Breast epithelium (tissue), 4 donors: Measurements from ENCODE around the gene TMEM132D. TPM values are rescaled to one million over a fixed set of nuclear protein-coding genes. Genes with fewer than 3 reads are reported as not detected.

Source experiments
- DNase-seq, 2 donors: peaks; one replicate each; pipeline ENCODE4 v3.0.0-alpha.2; 2019; ENCODE audit warnings: low spot score in 2 of 2
- H3K27ac ChIP-seq, 2 donors: fragments of 200-600 bp; sonication (generic) in 1 of 2; one replicate each; pipeline ENCODE4 v1.5.1; 2016 to 2019; ENCODE audit warnings: mild to moderate bottlenecking in 1 of 2
- H3K27me3 ChIP-seq, 2 donors: fragments of 200-600 bp; sonication (generic) in 1 of 2; one replicate each; pipeline versions ENCODE4 v1.5.1 to v1.6.0; 2017 to 2019; ENCODE audit warnings: control low read depth in 1 of 2, mild to moderate bottlenecking in 1 of 2
- H3K36me3 ChIP-seq: fragments of 200-600 bp; one replicate; pipeline ENCODE4 v1.5.1; 2019
- H3K4me1 ChIP-seq, 2 donors: fragments of 200-600 bp; sonication (generic); one replicate each; pipeline ENCODE4 v1.5.1; 2016 to 2019; ENCODE audit warnings: control low read depth in 1 of 2
- H3K4me3 ChIP-seq, 3 donors: fragments of 200-600 bp; sonication (generic); 1 replicate in 2 of 3; 2 replicates in 1 of 3; pipeline ENCODE4 v1.5.1; 2016 to 2019; ENCODE audit warnings: mild to moderate bottlenecking in 3 of 3, moderate library complexity in 2 of 3
- H3K9me3 ChIP-seq, 2 donors: fragments of 200-600 bp; sonication (generic) in 1 of 2; one replicate each; pipeline ENCODE4 v1.5.1; 2016 to 2019; ENCODE audit warnings: control low read depth in 1 of 2
- POLR2A ChIP-seq: fragments of 450-650 bp; IDR thresholded peaks from one replicate; pipeline ENCODE4 v1.6.1; 2016; ENCODE audit warnings: antibody characterized with exemption, mild to moderate bottlenecking, moderate library complexity
- POLR2AphosphoS5 ChIP-seq, 3 donors: sonication (generic); formaldehyde crosslinking; IDR thresholded peaks; one replicate each; pipeline ENCODE4 v1.6.1; 2017; ENCODE audit warnings: antibody characterized with exemption in 3 of 3
- intact Hi-C: fragments of 100-400 bp; cut with DNase I; formaldehyde crosslinking; loops from one replicate; pipeline ENCODE4 v1.15.1; 2023; ENCODE audit warnings: low total_unique reads
- total RNA-seq, 3 donors: library from RNA; depleted of rRNA; stranded (reverse); fragments of >200 nt; gene quantifications; one replicate each; pipeline ENCODE4 v1.1.0, GENCODE V29; 2016
- TF ChIP-seq, protein P1 (sequence below), 3 donors: fragments of 450-650 bp; IDR thresholded peaks; one replicate each; pipeline ENCODE4 v1.5.1; 2016 to 2017; ENCODE audit warnings: antibody characterized with exemption in 3 of 3, mild to moderate bottlenecking in 3 of 3, moderate library complexity in 3 of 3

TMEM132D gene
- total RNA-seq, 3 donors from 2014 or later: not detected

DNA sequence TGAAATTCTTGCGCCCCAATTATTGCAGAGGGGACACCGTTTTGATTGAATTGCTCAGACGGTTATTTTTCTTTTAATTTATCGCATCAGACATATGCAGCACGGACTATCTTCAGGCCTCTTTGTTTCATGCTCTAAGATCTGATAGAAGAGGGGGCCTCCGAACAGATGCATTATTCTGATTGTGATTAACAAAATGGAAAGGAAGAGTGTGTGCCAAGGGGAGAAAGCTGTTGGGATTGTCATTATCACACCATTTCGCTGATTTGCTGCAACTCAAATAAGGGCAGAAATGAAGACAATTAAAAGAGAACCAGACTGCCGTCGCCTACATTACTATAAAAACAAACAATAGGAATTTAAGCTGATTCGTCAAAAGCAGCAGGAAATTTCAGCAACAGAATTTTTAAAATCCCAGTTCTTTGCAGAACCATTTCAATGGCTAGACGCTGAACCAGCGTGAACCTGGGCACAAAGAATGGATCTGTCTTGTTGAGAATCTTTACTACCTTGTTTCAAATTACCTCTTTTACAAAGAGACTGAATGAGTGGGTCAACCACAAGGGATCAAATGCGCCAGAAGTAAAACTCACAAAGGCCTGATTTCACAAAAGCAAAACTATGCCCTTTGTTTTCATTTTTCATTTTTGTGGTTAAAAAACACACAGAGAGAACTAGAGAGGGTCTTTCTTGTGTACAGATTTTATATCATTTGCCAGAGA lies 30.6 kb downstream of the TMEM132D start:
- Histone ChIP-seq H3K9me3 (peaks cover 0 to 8% of the 10 kb centered on the region in 2 donors), H3K27me3 (no peaks in the 10 kb centered on the region), H3K36me3 (no peaks in the 10 kb centered on the region), H3K4me1 (no peaks in the 10 kb centered on the region), H3K27ac (no peak overlapping the region), H3K4me3 (no peak overlapping the region)
- no peak for DNase-seq
- intact Hi-C loops: no loop called here
- TF ChIP-seq, protein P1, sequence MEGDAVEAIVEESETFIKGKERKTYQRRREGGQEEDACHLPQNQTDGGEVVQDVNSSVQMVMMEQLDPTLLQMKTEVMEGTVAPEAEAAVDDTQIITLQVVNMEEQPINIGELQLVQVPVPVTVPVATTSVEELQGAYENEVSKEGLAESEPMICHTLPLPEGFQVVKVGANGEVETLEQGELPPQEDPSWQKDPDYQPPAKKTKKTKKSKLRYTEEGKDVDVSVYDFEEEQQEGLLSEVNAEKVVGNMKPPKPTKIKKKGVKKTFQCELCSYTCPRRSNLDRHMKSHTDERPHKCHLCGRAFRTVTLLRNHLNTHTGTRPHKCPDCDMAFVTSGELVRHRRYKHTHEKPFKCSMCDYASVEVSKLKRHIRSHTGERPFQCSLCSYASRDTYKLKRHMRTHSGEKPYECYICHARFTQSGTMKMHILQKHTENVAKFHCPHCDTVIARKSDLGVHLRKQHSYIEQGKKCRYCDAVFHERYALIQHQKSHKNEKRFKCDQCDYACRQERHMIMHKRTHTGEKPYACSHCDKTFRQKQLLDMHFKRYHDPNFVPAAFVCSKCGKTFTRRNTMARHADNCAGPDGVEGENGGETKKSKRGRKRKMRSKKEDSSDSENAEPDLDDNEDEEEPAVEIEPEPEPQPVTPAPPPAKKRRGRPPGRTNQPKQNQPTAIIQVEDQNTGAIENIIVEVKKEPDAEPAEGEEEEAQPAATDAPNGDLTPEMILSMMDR (IDR thresholded peaks at IDR 0.05): no peak
- TF ChIP-seq POLR2A: no peak
- no peak for TF ChIP-seq POLR2AphosphoS5 (IDR thresholded peaks at IDR 0.05)

DNA sequence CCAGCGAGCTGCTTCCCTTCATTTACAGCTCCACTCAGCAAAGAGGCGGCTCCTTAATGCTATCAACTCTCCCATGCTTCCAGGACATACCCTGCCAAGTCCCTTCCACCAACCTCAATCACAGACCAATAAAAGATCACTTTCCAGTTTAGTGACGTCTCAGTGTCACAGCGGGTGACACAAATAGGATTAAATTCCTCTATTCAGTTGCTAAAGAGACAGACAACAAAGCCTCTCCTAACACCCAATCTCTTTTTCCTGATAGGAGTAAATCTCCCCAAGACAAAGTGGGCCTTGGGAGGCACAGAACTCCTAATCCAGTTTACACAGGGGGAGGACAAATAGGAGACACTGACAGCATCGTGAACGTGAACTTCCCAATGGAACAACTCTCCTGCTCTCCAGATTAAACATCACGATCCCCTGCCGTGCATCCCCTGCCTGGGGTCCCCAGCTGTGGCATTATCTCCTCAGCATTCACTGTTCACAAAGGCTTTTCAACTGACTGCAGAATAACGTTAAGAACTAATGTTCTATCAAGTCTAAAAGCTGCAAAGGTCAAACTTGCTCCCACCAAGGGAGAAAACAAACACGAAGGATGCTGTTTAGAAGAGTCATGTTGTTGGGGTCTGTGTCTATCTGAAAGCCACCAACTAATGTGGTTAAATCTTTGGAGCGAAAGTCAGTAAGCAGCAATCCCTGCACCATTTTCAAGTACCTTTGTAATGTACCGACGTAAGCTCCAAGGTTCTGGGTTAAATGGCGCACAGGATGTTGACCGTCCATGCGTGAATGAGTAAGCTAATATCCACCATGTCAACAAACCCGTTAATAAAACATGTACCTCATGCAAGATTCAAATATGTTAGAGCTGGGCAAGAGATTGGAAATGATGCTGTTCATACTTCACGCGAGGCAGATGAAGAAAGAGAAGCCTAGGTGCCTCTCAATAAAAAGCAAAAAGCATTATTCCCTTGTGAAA lies 31.5 kb downstream of the TMEM132D start:
- Histone ChIP-seq H3K27me3 (no peaks in the 10 kb centered on the region), H3K27ac (no peak overlapping the region), H3K4me1 (no peaks in the 10 kb centered on the region), H3K9me3 (peaks cover 0 to 14% of the 10 kb centered on the region in 2 donors), H3K36me3 (no peaks in the 10 kb centered on the region), H3K4me3 (no peak overlapping the region)
- intact Hi-C loops: no loop called here
- TF ChIP-seq, protein P1 (IDR thresholded peaks at IDR 0.05): no peak
- TF ChIP-seq POLR2AphosphoS5 (IDR thresholded peaks at IDR 0.05) (no peak), POLR2A (no peak)
- DNase-seq: no peak

DNA sequence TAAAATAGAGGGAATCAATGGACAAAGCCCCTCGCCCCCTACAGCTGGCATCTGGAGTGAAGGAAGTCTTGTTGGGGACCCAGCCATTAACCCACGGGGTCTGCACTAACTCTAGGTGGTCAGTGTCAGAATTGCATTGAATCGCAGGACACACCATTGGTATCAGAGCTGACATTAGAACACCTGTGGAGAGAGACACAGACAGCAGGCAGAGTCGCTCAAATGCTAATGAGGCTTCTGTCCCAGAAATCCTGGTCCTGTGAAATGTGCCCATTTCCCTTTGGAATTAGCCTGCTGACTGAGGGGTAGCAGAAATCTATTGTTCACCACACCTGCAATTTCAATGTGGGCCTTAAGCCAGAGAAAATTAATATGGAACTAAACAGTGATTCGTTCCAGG lies 33.0 kb downstream of the TMEM132D start:
- Histone ChIP-seq H3K27ac (no peak overlapping the region), H3K4me3 (no peak overlapping the region), H3K9me3 (peaks cover 0 to 22% of the 10 kb centered on the region in 2 donors), H3K4me1 (no peaks in the 10 kb centered on the region), H3K36me3 (no peaks in the 10 kb centered on the region), H3K27me3 (no peaks in the 10 kb centered on the region)
- intact Hi-C loops: no loop called here
- TF ChIP-seq POLR2AphosphoS5 (IDR thresholded peaks at IDR 0.05): no peak
- TF ChIP-seq, protein P1 (IDR thresholded peaks at IDR 0.05): no peak
- no peak for TF ChIP-seq POLR2A
- no peak for DNase-seq

DNA sequence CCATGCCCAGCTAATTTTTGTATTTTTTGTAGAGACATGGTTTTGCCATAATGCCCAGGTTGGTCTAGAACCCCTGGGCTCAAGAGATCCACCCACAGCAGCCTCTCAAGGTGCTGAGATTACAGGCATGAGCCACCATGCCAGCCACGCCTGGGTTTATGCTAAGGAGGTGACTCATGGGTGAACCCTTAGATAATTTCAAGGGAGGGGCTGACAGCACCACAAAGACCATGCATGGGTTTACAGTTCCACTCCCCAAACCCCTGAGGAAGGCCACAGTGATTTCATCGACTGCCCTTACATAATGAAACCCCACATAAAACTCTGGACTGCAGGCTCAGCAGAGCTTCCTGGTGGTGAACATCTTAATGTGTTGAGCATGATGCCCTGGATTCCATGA lies 33.7 kb downstream of the TMEM132D start:
- H3K4me3 ChIP-seq: no peak overlapping the region
- TF ChIP-seq POLR2A: no peak
- no peak for TF ChIP-seq POLR2AphosphoS5 (IDR thresholded peaks at IDR 0.05)
- TF ChIP-seq, protein P1 (IDR thresholded peaks at IDR 0.05): no peak
- no peaks in the 10 kb centered on the region for H3K4me1 ChIP-seq
- peaks cover 0 to 17% of the 10 kb centered on the region in 2 donors for H3K9me3 ChIP-seq
- intact Hi-C loops: no loop called here
- DNase-seq: no peak
- no peaks in the 10 kb centered on the region for H3K27me3 ChIP-seq
- H3K36me3 ChIP-seq: no peaks in the 10 kb centered on the region
- H3K27ac ChIP-seq: no peak overlapping the region

DNA sequence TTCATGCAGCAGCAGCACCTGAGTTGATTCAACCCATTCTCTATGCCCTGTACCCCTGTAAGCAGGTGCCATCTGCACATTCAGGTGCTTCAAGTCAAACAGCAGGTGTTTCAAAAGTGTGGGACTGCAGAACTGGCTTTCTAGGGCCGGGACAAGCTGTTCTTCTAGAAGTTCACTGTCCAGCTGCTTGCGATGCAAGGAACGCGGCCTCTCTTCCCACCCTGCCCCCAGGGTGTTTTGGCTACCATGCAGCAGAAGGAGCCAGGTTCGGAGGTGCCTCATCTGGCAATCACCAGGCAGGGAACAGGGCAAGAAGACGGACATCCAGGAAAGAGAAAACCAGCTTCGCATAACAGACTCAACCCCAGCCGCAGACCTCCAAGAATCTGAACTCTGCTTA lies 35.2 kb downstream of the TMEM132D start:
- no peak overlapping the region for H3K27ac ChIP-seq
- no peak for DNase-seq
- peaks cover 0 to 28% of the 10 kb centered on the region in 2 donors for H3K9me3 ChIP-seq
- no peaks in the 10 kb centered on the region for H3K36me3 ChIP-seq
- TF ChIP-seq, protein P1 (IDR thresholded peaks at IDR 0.05): no peak
- TF ChIP-seq POLR2A (no peak), POLR2AphosphoS5 (IDR thresholded peaks at IDR 0.05) (no peak)
- intact Hi-C loops: no loop called here
- no peak overlapping the region for H3K4me3 ChIP-seq
- H3K4me1 ChIP-seq: no peaks in the 10 kb centered on the region
- no peaks in the 10 kb centered on the region for H3K27me3 ChIP-seq
